HG02981 (cell line): ENCODE results near the gene ARPC2.

Experiments
- ATAC-seq: cut with Tn5 transposase; IDR thresholded peaks from one replicate; pipeline ENCODE4 v1.9.1; 2021; ENCODE audit warnings: mild to moderate bottlenecking, moderate library complexity; ENCODE audit not compliant: unreplicated experiment

ARPC2 gene

DNA sequence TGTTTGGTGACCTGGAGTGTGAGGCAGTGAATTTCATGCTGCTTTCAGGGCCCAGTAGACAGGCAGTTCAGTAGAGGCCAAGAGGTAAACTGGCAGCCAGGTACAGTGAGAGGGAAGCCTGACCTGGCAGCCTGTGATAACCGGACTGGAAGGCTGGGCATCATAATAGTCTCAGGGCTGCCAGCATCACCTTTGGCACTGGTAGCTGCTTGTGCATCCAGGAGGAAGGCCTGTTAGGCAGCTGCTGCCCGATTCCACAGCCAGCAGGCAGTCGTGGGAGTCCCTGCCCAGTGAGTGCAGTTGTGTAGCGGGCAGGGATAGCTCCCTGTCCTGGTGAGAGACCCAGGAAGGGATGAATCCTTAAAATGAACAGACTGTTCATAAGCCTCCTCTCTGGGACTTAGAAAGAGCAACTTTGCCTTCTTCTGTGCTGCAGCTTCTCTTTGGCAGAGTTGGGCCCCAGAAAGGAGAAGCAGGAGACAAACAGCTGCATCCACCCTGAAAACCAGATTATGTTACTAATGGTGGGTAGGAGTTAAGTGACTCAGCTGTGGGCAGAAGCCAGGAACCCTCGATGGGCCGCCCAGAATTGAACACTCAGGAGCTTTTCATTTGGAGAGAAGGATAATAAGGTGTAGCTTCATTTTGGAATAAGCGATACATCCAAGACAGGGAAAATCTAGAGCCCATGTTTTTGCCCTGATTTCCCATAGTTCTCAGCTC, 35.7 kb downstream of the ARPC2 start:
- ATAC-seq, result no peak

DNA sequence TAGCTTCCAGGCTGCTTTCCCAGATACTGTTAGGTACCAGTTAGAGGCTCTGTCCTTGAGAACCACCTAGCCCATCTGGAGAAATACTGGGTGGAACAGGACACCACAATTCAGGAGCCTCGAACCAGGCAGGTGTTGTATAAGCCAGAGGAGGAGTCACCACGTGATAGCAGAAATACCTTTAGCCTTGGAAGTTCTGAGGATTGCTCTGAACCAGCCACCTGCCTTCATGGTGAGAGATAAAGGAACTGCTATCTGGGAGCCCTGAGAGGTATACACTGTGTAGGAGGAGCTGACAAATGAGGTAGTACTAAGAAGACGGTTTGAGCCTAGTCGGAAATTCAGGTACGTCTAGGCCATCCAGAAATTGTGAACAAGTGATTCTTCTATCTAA, 36.2 kb downstream of the ARPC2 start:
- no peak for ATAC-seq

DNA sequence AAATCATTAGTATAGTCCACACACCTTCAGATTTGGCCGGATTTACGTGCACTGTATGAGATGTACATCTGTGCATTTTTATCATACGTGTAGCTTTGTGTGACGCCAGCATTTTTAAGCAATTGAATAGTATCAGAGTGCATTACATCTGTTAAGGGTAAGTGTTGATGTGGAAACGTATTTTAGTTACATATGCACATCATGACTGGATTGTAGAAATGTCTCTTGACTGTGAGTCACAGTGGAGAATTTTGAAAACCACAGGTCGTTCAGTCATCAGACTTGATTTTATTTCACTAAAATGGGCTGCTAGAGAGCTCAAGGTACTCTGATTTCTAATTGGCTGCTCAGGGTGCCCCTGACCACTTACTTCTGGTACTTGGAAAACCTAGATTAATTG, 38.5 kb downstream of the ARPC2 start:
- ATAC-seq, result no peak

DNA sequence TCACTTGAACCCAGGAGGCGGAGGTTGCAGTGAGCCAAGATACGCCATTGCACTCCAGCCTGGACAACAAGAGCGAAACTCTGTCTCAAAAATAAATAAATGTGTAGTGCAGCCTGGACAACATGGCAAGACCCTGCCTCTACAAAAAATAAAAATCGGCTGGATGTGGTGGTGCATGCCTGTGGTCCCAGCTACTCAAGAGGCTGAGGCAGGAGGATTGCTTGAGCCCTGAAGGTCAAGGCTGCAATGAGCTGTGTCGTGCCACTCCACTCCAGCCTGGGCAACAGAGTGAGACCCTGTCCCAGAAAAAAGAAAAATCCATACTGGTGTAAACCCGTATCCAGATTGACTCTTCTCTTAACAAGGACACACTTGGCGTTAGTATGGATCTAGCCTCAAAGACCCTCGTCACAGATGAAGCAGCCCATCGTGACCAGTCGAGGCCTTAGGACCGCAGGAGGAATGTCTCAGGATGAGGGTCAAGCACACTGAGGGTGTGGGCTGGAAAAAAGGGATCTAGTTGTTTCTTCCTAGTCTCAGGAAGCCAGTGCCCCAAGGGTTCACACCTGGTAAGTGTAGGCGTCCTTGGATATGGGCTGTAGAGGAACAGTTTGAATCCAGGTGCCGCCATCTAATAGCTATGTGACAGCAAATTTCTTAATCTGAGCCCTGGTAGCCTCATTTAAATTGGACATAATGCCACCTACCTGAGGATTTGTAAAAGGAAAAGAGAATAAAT, 39.8 kb downstream of the ARPC2 start:
- ATAC-seq, result no peak

DNA sequence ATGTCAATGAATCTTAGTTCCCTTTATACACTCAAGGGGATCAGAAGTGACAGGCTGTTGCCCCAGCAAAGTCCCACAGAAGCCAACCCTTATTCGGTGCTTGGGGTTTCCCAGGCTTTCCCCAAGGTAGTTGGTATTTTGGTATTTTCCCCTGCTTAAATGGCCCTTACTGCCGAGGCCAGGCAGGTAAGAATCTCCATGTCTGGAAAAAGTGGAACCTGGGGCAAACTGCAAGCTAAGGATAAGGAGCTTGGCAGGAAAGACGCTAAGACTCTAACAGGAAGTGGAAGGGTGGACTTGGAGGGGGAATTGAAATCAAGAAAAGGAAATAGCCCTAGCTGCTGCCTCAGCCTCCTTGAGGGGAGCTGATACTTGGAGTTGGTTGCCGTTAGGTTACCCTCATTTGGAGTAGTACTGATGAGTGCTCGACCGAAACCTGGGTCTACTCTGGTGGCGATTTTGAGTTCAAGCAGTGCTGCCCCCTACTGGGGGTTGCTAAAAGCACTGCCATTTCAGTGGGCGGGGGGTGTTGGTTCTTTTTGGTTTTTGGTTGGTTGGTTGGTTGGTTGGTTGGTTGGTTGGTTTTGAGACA, 40.5 kb downstream of the ARPC2 start:
- ATAC-seq, result peak; percentile 88

DNA sequence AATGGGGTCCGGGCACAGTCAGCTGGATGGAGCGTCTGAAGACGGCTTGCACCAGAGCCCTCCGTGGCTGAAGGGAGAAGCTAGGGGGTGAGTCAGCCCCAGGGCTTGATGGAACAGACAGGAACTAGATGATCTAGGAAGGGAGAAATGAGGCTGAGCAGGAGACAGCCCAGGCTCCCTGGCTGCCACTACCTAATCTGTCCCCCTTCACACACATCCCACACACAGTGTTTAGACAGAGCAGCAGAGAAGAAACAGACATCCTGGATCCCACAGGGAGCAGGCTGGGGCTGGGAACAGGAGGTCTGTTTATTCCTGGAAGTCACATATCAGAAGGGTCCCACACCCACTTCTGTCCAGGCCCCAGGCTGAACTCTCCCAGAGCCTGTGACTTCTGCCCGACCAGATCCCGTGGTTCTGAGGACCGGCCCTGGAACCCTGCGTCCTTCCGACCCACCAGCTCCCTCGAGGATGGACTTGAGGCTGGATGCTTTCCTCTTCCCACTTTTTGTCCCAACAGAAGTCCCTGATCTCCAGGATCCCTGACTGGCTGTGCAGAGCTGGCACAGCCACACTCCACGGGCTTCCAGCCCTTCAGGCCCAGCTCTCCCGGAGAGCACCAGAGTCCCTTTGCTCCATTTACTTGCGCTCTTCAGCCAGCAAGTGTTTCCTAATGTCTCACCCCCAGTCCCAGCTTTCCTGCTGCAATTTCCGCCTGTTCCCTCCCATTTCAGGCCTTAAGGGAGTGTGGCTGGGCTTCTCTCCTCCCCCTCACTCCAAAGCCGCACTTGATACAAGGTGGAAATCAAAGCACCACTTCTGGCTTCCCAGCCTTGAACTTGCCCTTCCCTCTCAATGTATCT, 42.3 kb downstream of the ARPC2 start:
- ATAC-seq, result no peak

DNA sequence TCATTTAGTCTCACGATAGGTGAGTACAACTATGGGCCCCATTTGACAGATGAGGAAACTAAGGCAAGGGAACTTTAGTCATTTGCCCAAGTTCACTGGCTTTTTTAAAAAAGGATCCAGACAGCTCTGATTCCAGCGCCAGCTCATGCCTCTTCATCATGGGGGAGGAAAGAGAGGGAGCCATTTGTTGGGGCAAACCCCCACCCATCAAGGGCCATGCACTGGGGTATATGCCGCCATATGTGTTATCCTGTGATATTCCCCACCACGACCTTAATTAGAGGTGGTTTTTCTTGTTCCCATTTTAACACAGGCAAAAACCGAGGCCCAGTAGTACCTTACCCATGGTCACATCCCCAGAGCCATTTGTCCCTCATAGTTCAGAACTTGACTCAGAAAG, 43.2 kb downstream of the ARPC2 start:
- ATAC-seq, result no peak

DNA sequence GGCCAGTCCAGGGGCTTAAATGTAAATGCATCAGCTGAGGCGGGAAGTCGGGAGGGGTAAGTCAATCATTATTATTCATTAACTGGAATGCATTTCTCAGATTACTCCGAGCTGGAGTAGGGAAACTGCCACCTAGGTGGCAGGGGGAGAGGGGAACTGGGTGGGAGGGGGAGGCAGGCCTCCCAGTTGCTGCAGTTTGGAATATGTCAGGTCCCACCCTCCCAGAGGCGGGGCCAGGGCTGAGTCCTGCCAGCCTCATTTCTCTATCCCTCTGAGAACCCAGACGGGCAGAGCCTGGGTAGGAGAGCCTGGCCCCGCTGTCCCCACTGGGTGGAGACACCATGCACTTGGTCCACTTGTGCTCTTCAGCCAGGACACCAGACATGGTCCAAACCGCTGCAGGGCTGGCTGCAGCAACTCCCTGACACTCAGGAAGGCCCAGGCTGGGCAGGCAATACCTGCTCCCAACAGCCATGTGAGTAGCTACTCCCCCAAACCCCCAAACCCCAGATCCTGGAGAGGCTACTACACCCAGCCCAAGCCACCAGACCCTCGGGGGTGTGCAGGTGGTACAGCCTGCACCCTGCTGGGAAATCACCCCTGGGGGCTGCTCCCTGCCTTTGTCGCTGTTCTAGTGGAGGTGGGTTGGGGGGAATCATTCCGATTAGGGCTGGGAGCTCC, 43.9 kb downstream of the ARPC2 start, which contains the start of gene GPBAR1:
Gene GPBAR1, plus strand, starts transcription at position 274 of the 681 bp plus-strand sequence. CDS start 1,710 bp downstream, outside the sequence.
- no peak for ATAC-seq

DNA sequence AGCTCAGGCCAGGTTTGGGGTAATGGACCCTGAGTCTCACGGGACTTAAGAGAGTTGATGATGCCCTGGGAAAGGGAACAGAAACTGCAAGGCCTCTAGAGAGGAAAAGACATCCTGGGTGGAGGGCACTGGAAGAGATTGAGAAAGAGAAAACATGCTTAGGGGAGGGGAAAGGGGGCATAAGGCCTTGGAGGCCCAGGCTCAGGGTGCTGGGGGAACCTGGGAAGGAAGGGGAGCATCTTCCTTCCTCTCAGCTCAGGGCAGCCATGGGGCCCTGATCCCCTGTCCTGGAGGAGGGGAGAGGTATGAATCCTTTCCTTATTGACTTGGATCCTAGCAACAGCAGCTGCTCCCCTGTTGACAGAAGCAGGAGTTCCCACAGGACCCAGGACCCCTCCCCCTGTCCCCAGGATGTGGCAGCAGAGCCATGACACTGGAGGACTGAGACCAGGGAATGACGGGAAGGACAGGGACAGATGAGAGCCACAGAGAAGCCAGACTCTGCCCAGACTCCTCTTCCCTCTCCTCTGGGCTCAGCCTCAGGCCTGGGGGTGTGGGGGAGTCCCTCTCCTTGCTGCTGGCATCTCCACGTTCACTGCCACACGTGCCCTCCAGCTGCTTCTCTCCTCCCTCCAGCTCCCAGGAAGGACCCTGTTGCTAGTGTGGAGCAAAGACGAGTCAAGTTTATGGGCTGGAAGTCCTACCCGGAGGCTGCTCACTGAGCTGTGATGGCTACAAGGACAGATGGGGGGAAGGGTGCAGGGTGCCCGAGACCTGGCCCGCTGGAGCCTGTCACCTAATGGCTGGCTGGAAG, 44.6 kb downstream of the ARPC2 start:
- no peak for ATAC-seq

DNA sequence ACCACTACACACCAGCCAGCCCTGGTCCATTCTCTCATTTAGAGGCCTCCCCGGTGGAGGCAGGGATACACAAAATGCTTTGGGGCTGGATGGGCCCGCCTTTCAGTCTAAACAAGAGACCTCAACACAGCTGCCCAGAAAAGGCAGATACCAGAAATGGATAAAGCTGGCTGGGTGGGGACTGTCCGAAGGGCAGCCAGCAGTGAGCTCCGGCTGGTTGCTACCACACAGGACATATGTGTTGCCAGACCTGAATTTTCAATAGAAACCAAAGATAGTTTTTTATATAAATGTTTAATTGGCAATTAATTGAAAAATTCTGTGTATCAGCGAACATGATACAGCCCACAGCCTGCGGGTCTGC, 45.2 kb downstream of the ARPC2 start:
- no peak for ATAC-seq

DNA sequence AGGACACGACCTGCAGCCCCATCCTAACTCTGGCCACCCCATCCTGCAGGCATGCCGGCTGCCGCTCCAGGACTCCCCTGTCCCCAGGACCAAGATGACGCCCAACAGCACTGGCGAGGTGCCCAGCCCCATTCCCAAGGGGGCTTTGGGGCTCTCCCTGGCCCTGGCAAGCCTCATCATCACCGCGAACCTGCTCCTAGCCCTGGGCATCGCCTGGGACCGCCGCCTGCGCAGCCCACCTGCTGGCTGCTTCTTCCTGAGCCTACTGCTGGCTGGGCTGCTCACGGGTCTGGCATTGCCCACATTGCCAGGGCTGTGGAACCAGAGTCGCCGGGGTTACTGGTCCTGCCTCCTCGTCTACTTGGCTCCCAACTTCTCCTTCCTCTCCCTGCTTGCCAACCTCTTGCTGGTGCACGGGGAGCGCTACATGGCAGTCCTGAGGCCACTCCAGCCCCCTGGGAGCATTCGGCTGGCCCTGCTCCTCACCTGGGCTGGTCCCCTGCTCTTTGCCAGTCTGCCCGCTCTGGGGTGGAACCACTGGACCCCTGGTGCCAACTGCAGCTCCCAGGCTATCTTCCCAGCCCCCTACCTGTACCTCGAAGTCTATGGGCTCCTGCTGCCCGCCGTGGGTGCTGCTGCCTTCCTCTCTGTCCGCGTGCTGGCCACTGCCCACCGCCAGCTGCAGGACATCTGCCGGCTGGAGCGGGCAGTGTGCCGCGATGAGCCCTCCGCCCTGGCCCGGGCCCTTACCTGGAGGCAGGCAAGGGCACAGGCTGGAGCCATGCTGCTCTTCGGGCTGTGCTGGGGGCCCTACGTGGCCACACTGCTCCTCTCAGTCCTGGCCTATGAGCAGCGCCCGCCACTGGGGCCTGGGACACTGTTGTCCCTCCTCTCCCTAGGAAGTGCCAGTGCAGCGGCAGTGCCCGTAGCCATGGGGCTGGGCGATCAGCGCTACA, 45.9 kb downstream of the ARPC2 start:
- ATAC-seq, result no peak

DNA sequence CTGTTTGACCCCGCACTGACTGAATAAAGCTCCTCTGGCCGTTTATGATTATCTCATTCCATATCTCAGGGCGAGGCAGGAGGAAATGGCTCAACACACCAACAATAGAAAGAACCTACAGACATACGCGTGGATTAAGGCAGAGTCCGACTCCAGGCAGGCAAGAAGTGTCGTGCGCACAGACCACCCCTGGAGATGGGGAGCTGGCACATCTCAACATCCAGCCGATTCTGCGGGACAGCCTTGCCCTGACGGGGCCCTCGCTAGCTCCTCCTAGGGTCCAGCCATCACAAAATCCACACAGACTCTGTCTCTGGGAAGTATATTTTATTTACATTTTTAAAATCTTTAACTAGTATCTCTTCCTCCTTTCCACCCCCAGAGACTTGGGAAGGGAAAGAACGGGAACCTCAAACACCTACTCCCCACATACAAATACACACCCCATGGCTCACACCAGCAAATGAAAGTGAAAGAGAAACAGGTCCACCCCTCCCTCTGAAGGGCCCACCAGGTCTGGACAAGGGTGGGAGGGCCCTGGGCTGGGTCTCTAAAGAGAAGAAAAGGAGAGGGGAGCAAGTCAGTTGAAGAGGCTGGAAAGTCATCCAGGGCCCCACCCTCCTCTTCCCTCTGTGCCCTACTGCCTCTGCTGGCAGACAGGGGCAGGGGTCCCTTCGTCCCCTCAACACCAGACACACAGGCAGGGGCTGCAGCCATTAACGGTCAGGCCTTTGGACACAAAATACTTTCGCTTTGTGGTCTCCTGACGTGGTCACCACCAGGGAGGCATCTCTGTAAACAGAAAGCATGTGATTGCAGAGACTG, 47.0 kb downstream of the ARPC2 start:
- ATAC-seq, result no peak

DNA sequence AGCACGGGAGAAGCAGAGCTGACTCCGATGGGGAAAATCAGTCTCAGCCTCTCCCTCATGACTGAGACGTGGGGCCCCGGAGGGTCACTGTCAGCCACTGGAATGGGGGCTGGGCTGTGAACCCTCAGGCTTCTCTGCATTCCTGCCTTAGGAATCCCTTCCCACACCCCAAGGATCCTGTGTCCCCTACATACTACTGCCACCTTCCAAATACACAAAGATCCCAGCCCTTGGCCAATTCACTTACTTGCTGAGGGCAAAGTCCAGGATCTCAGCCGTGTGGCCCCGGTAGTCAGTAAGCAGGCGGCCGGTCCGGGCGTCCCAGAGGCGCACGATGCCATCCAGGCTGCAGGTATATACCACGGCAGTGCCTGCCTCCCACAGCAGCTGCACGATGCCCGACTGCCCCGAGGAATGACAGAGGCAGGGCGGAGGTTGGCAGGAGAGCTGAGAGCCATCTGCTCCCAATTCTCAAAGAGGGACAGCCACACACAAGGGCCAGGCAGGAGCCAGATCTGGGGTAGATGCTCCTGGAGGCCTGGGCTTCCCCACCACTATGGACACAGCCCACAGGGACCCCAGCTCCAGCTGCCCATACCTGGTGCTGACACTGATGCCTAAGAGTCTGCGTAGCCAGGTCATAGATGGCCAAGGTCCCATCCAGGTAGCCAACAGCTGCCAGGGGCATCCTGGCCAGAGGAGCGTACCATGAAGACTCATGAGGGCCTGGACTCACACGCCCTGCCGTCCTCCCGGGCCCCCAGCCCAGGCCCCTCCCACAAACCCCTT, 48.0 kb downstream of the ARPC2 start:
- ATAC-seq, result no peak

DNA sequence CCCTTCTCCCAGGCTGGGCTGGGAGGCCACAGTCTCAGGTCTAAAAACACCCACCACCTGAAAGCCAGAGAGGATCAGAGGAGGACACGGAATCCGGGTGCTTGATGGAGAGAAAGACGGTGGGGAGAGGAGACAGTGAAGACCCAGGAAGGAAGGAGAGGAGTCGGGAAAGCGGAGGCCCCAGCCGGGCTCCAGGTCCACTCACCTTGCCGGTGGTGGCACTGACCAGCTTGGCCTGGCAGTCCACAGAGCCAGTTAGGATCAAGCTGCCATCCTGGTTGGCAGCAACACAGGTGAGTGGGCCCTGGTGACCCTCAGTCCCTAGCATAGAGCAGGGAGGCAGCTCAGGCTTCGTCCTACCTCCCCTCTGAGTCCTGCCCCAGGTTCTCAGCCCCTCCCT, 48.6 kb downstream of the ARPC2 start:
- no peak for ATAC-seq

DNA sequence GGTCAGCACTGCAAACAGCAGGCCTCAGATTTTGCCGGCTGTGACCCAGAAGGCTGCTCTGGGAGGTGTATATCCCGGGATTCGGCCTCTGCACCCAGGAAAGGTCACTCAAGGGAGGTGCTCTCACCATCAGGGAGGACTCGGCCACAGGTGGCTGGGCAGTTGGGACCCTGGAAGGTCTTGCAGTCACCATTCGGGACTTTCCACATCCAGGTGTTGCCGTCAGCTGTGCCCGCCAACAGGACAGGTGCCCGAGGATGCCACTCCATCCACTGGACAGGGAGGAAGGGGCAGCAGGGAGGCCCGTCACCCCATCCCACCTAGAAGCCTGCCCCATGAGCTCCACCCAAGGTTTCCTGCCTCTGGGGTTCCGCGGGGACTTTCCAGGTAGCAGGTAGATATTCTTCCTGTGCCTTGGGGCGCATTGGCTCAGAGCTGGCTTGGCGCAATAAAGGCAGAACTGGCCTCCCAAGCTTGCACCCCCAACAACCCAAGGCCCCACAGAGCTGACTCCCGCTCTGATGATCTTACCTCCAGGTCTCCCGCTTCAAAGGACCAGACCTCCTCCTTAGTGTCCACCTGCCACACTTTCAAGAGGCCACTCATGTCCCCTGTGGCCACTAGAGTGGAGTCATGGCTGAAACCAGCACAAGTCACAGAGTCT, 49.5 kb downstream of the ARPC2 start:
- no peak for ATAC-seq

DNA sequence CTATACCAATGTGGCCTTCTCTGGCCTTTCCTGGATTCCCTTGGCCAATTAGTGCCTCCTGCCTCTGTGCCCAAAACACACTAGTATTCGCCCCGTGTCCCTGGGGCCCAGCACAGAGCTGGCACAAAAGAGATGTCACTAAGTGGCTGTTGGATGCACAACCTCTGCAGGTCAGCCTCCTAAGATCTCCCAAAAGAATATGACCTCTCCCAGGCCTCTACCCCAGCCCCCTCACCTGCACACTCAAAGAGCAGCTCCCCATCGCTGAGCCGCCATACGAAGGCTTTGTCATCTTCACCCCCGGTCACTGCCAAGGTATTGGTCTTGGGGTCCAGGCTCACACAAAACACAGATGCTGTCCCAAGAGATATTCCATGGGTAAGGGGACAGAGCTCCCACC, 50.3 kb downstream of the ARPC2 start:
- ATAC-seq, result no peak
